Measurements from ENCODE around the gene RAD18.

Gene RAD18

GRCh38 chr3:8857720-8858367, 105.4 kb downstream of the RAD18 start:
- Mint-ChIP-seq H3K27ac (no peak overlapping the region), H3K9me3 (no peaks in the 10 kb centered on the region), H3K4me3 (no peak overlapping the region), H3K4me1 (ENCODE audit: low read depth) (no peaks in the 10 kb centered on the region), H3K36me3 (ENCODE audit: low read depth) (peaks cover 5% of the 10 kb centered on the region), H3K27me3 (no peaks in the 10 kb centered on the region)

- no peaks in the 10 kb centered on the region for H3K9me3 Mint-ChIP-seq
- no peak overlapping the region for H3K27ac Mint-ChIP-seq
- H3K4me3 Mint-ChIP-seq = no peak overlapping the region
- H3K36me3 Mint-ChIP-seq (ENCODE audit: low read depth) = peaks cover 5% of the 10 kb centered on the region
- no peaks in the 10 kb centered on the region for H3K4me1 Mint-ChIP-seq (ENCODE audit: low read depth)
- no peaks in the 10 kb centered on the region for H3K27me3 Mint-ChIP-seq
Observed at GRCh38 chr3:8856721-8857120, 106.6 kb downstream of the RAD18 start.

- Mint-ChIP-seq H3K27ac (no peak overlapping the region), H3K36me3 (ENCODE audit: low read depth) (peaks cover 5% of the 10 kb centered on the region), H3K27me3 (no peaks in the 10 kb centered on the region), H3K4me1 (ENCODE audit: low read depth) (no peaks in the 10 kb centered on the region), H3K9me3 (no peaks in the 10 kb centered on the region), H3K4me3 (no peak overlapping the region)
Observed at GRCh38 chr3:8856071-8856470, 107.2 kb downstream of the RAD18 start.

GRCh38 chr3:8854656-8855055, 108.6 kb downstream of the RAD18 start:
- H3K9me3 Mint-ChIP-seq = no peaks in the 10 kb centered on the region
- no peaks in the 10 kb centered on the region for H3K4me1 Mint-ChIP-seq (ENCODE audit: low read depth)
- H3K27ac Mint-ChIP-seq = no peak overlapping the region
- H3K36me3 Mint-ChIP-seq (ENCODE audit: low read depth) = peaks cover 5% of the 10 kb centered on the region
- H3K27me3 Mint-ChIP-seq = no peaks in the 10 kb centered on the region
- no peak overlapping the region for H3K4me3 Mint-ChIP-seq

- H3K4me1 Mint-ChIP-seq (ENCODE audit: low read depth) = no peaks in the 10 kb centered on the region
Observed at GRCh38 chr3:8853081-8853480, 110.2 kb downstream of the RAD18 start.

GRCh38 chr3:8852511-8852910, 110.8 kb downstream of the RAD18 start:
- Mint-ChIP-seq H3K9me3 (no peaks in the 10 kb centered on the region), H3K27ac (no peak overlapping the region), H3K36me3 (ENCODE audit: low read depth) (peaks cover 5% of the 10 kb centered on the region), H3K4me1 (ENCODE audit: low read depth) (no peaks in the 10 kb centered on the region), H3K4me3 (no peak overlapping the region), H3K27me3 (no peaks in the 10 kb centered on the region)

More at GRCh38 chr3:8853081-8853480, 110.2 kb downstream of the RAD18 start:
- Mint-ChIP-seq H3K27ac (no peak overlapping the region), H3K4me3 (no peak overlapping the region), H3K9me3 (no peaks in the 10 kb centered on the region), H3K36me3 (ENCODE audit: low read depth) (peaks cover 5% of the 10 kb centered on the region), H3K27me3 (no peaks in the 10 kb centered on the region)

- Mint-ChIP-seq H3K4me1 (ENCODE audit: low read depth) (no peaks in the 10 kb centered on the region), H3K9me3 (no peaks in the 10 kb centered on the region), H3K4me3 (no peak overlapping the region), H3K27me3 (no peaks in the 10 kb centered on the region), H3K27ac (no peak overlapping the region), H3K36me3 (ENCODE audit: low read depth) (peaks cover 5% of the 10 kb centered on the region)
Observed at GRCh38 chr3:8851703-8852102, 111.6 kb downstream of the RAD18 start.

- Mint-ChIP-seq H3K27ac (no peak overlapping the region), H3K9me3 (no peaks in the 10 kb centered on the region), H3K27me3 (no peaks in the 10 kb centered on the region), H3K4me1 (ENCODE audit: low read depth) (no peaks in the 10 kb centered on the region), H3K4me3 (no peak overlapping the region), H3K36me3 (ENCODE audit: low read depth) (no peaks in the 10 kb centered on the region)
Observed at GRCh38 chr3:8848696-8849131, 114.6 kb downstream of the RAD18 start.

- H3K36me3 Mint-ChIP-seq (ENCODE audit: low read depth) = no peaks in the 10 kb centered on the region
- H3K4me1 Mint-ChIP-seq (ENCODE audit: low read depth) = no peaks in the 10 kb centered on the region
- no peaks in the 10 kb centered on the region for H3K9me3 Mint-ChIP-seq
- no peaks in the 10 kb centered on the region for H3K27me3 Mint-ChIP-seq
- H3K4me3 Mint-ChIP-seq = no peak overlapping the region
- H3K27ac Mint-ChIP-seq = no peak overlapping the region
Observed at GRCh38 chr3:8847317-8847716, 116.0 kb downstream of the RAD18 start.

- Mint-ChIP-seq H3K4me1 (ENCODE audit: low read depth) (no peaks in the 10 kb centered on the region), H3K36me3 (ENCODE audit: low read depth) (no peaks in the 10 kb centered on the region), H3K27me3 (no peaks in the 10 kb centered on the region), H3K4me3 (no peak overlapping the region), H3K27ac (no peak overlapping the region), H3K9me3 (no peaks in the 10 kb centered on the region)
Observed at GRCh38 chr3:8846176-8846575, 117.1 kb downstream of the RAD18 start.

GRCh38 chr3:8845641-8846040, 117.6 kb downstream of the RAD18 start:
- Mint-ChIP-seq H3K27ac (no peak overlapping the region), H3K4me1 (ENCODE audit: low read depth) (no peaks in the 10 kb centered on the region), H3K36me3 (ENCODE audit: low read depth) (no peaks in the 10 kb centered on the region), H3K9me3 (no peaks in the 10 kb centered on the region), H3K27me3 (no peaks in the 10 kb centered on the region), H3K4me3 (no peak overlapping the region)

- no peaks in the 10 kb centered on the region for H3K27me3 Mint-ChIP-seq
- no peak overlapping the region for H3K4me3 Mint-ChIP-seq
- H3K9me3 Mint-ChIP-seq = no peaks in the 10 kb centered on the region
- no peaks in the 10 kb centered on the region for H3K36me3 Mint-ChIP-seq (ENCODE audit: low read depth)
- no peak overlapping the region for H3K27ac Mint-ChIP-seq
- no peaks in the 10 kb centered on the region for H3K4me1 Mint-ChIP-seq (ENCODE audit: low read depth)
Observed at GRCh38 chr3:8843347-8843746, 119.9 kb downstream of the RAD18 start.

- Mint-ChIP-seq H3K36me3 (ENCODE audit: low read depth) (no peaks in the 10 kb centered on the region), H3K4me3 (no peak overlapping the region), H3K27me3 (no peaks in the 10 kb centered on the region), H3K27ac (no peak overlapping the region), H3K9me3 (no peaks in the 10 kb centered on the region), H3K4me1 (ENCODE audit: low read depth) (no peaks in the 10 kb centered on the region)
Observed at GRCh38 chr3:8842293-8842692, 121.0 kb downstream of the RAD18 start.

GRCh38 chr3:8841472-8841871, 121.8 kb downstream of the RAD18 start:
- Mint-ChIP-seq H3K4me3 (no peak overlapping the region), H3K36me3 (ENCODE audit: low read depth) (no peaks in the 10 kb centered on the region), H3K4me1 (ENCODE audit: low read depth) (no peaks in the 10 kb centered on the region), H3K27me3 (no peaks in the 10 kb centered on the region), H3K9me3 (no peaks in the 10 kb centered on the region), H3K27ac (no peak overlapping the region)

GRCh38 chr3:8840556-8840955, 122.7 kb downstream of the RAD18 start:
- H3K27ac Mint-ChIP-seq = no peak overlapping the region
- no peaks in the 10 kb centered on the region for H3K4me1 Mint-ChIP-seq (ENCODE audit: low read depth)
- no peaks in the 10 kb centered on the region for H3K9me3 Mint-ChIP-seq
- H3K36me3 Mint-ChIP-seq (ENCODE audit: low read depth) = no peaks in the 10 kb centered on the region
- no peak overlapping the region for H3K4me3 Mint-ChIP-seq
- no peaks in the 10 kb centered on the region for H3K27me3 Mint-ChIP-seq

- no peak overlapping the region for H3K27ac Mint-ChIP-seq
Observed at GRCh38 chr3:8839607-8840325, 123.5 kb downstream of the RAD18 start.

More at GRCh38 chr3:8839607-8840325, 123.5 kb downstream of the RAD18 start:
- Mint-ChIP-seq H3K4me3 (no peak overlapping the region), H3K9me3 (no peaks in the 10 kb centered on the region), H3K4me1 (ENCODE audit: low read depth) (no peaks in the 10 kb centered on the region), H3K27me3 (no peaks in the 10 kb centered on the region), H3K36me3 (ENCODE audit: low read depth) (no peaks in the 10 kb centered on the region)
